H1 (cell line): ENCODE measurements around the gene IL2RA. TPM values are rescaled to one million over a fixed set of nuclear protein-coding genes. Genes with fewer than 3 reads are reported as not detected.

Experiments
- CTCF ChIA-PET: fragments of 300-600 bp; sonication (Branson Sonifier 250); formaldehyde crosslinking; loops from one replicate; lab custom pipeline; 2021; ENCODE audit not compliant: partially characterized antibody; lab: Charles Lee
- POLR2A ChIA-PET: fragments of 300-600 bp; sonication (Branson Sonifier 250); formaldehyde crosslinking; loops from one replicate; lab custom pipeline; 2021; ENCODE audit warnings: inconsistent platforms; ENCODE audit not compliant: partially characterized antibody; lab: Charles Lee
- DNase-seq, 2 experiments: peaks; one replicate each; pipeline versions ENCODE4 v3.0.0 to v3.0.0-alpha.2; 2010 to 2022; ENCODE audit warnings: low spot score in 2 of 2, low read depth in 1 of 2, mixed read lengths in 1 of 2
- FAIRE-seq: peaks from 2 replicates; lab custom pipeline; 2011; peaks lifted over from hg19 to GRCh38; lab: Jason Lieb, UNC
- H2AFZ ChIP-seq: 2 replicates; pipeline ENCODE4 v1.8.1; 2012; ENCODE audit warnings: low read length, inconsistent platforms
- H2AK5ac ChIP-seq: 2 replicates; pipeline ENCODE4 v1.6.1; 2013; ENCODE audit warnings: low read depth, low read length
- H2BK120ac ChIP-seq: replicated peaks from 2 replicates; pipeline ENCODE3; 2013; ENCODE audit warnings: low read depth, low read length, inconsistent platforms
- H2BK12ac ChIP-seq: 2 replicates; pipeline ENCODE4 v1.6.1; 2013; ENCODE audit warnings: low read depth, low read length
- H2BK15ac ChIP-seq: 2 replicates; pipeline ENCODE4 v1.6.1; 2013; ENCODE audit warnings: low read length
- H2BK20ac ChIP-seq: 2 replicates; pipeline ENCODE4 v1.6.1; 2013; ENCODE audit warnings: low read length
- H2BK5ac ChIP-seq: 2 replicates; pipeline ENCODE4 v1.6.1; 2013; ENCODE audit warnings: low read depth, low read length
- H3K14ac ChIP-seq: 2 replicates; pipeline ENCODE4 v1.6.1; 2013; ENCODE audit warnings: inconsistent platforms; ENCODE audit not compliant: insufficient read length
- H3K18ac ChIP-seq: 2 replicates; pipeline ENCODE4 v1.6.1; 2013; ENCODE audit warnings: low read length; ENCODE audit errors: extremely low read depth
- H3K23ac ChIP-seq: 2 replicates; pipeline ENCODE4 v1.6.1; 2013; ENCODE audit warnings: inconsistent platforms; ENCODE audit not compliant: insufficient read length
- H3K23me2 ChIP-seq: 2 replicates; pipeline ENCODE4 v1.6.1; 2013; ENCODE audit warnings: low read depth, low read length
- H3K27ac ChIP-seq: 2 replicates; pipeline ENCODE4 v1.6.1; 2011; ENCODE audit warnings: low read depth, low read length, inconsistent platforms
- H3K27me3 ChIP-seq, 4 experiments: replicated peaks in 1 of 4; 1 replicate in 1 of 4; 2 replicates in 3 of 4; pipeline versions ENCODE4 v1.6.1 to v1.8.1; 2011 to 2013; ENCODE audit warnings: low read length in 3 of 4, mild to moderate bottlenecking in 3 of 4, inconsistent platforms in 2 of 4, mixed read lengths in 2 of 4, moderate library complexity in 1 of 4; ENCODE audit not compliant: control insufficient read depth in 3 of 4, insufficient read depth in 3 of 4; ENCODE audit errors: extremely low read depth in 1 of 4
- H3K36me3 ChIP-seq, 4 experiments: 2 replicates each; pipeline versions ENCODE4 v1.6.1 to v1.8.1; 2011 to 2013; ENCODE audit warnings: mild to moderate bottlenecking in 4 of 4, low read length in 3 of 4, moderate library complexity in 2 of 4, control low read depth in 1 of 4, inconsistent platforms in 1 of 4; ENCODE audit not compliant: insufficient read depth in 4 of 4, control insufficient read depth in 2 of 4
- H3K4ac ChIP-seq: replicated peaks from 2 replicates; pipeline ENCODE3; 2013; ENCODE audit warnings: low read length, low read depth, mixed read lengths, inconsistent platforms; ENCODE audit not compliant: insufficient read length
- H3K4me1 ChIP-seq, 4 experiments: replicated peaks in 1 of 4; 1 replicate in 1 of 4; 2 replicates in 3 of 4; pipeline versions ENCODE4 v1.6.1 to v1.8.1; 2011 to 2013; ENCODE audit warnings: low read length in 3 of 4, inconsistent platforms in 2 of 4, mixed read lengths in 1 of 4; ENCODE audit not compliant: insufficient read depth in 4 of 4, control insufficient read depth in 3 of 4
- H3K4me2 ChIP-seq, 2 experiments: 2 replicates each; pipeline versions ENCODE4 v1.6.1 to v1.8.1; 2011 to 2013; ENCODE audit warnings: low read depth in 2 of 2, low read length in 2 of 2, control low read depth in 1 of 2, inconsistent platforms in 1 of 2, mild to moderate bottlenecking in 1 of 2; ENCODE audit not compliant: insufficient read depth in 1 of 2
- H3K4me3 ChIP-seq, 4 experiments: fragments of 200-600, 300-600 bp in 1 of 4; sonication (generic), shearing (Covaris generic), sonication (Bioruptor Twin) in 1 of 4; 2 replicates each; pipeline versions ENCODE4 v1.5.1 to v1.8.1; 2011 to 2016; ENCODE audit warnings: low read length in 4 of 4, low read depth in 3 of 4, control low read depth in 2 of 4, inconsistent platforms in 2 of 4, mild to moderate bottlenecking in 2 of 4, mixed read lengths in 1 of 4, moderate library complexity in 1 of 4; ENCODE audit not compliant: insufficient read depth in 2 of 4; ENCODE audit errors: extremely low read depth in 1 of 4
- H3K56ac ChIP-seq: replicated peaks from 2 replicates; pipeline ENCODE3; 2013; ENCODE audit warnings: low read depth, mild to moderate bottlenecking, mixed read lengths, low read length, inconsistent platforms; ENCODE audit not compliant: insufficient read length
- H3K79me1 ChIP-seq: 2 replicates; pipeline ENCODE4 v1.6.1; 2013; ENCODE audit warnings: low read depth, low read length, control low read depth
- H3K79me2 ChIP-seq, 2 experiments: 2 replicates each; pipeline versions ENCODE4 v1.6.1 to v1.8.1; 2012 to 2013; ENCODE audit warnings: low read length in 2 of 2, mild to moderate bottlenecking in 2 of 2, inconsistent platforms in 1 of 2; ENCODE audit not compliant: insufficient read depth in 2 of 2, control insufficient read depth in 1 of 2
- H3K9ac ChIP-seq, 4 experiments: replicated peaks in 1 of 4; 1 replicate in 1 of 4; 2 replicates in 3 of 4; pipeline versions ENCODE4 v1.6.1 to v1.8.1; 2011 to 2013; ENCODE audit warnings: low read depth in 3 of 4, low read length in 3 of 4, control low read depth in 2 of 4, mild to moderate bottlenecking in 2 of 4, moderate library complexity in 2 of 4, inconsistent platforms in 1 of 4; ENCODE audit errors: extremely low read depth in 1 of 4
- H3K9me3 ChIP-seq, 2 experiments: 2 replicates each; pipeline versions ENCODE4 v1.6.1 to v1.8.1; 2012 to 2013; ENCODE audit warnings: mild to moderate bottlenecking in 2 of 2, moderate library complexity in 2 of 2, control low read depth in 1 of 2, inconsistent platforms in 1 of 2, low read depth in 1 of 2, low read length in 1 of 2, mixed read lengths in 1 of 2; ENCODE audit not compliant: insufficient read depth in 2 of 2
- H4K20me1 ChIP-seq, 2 experiments: replicated peaks in 1 of 2; 2 replicates each; pipeline versions ENCODE3 to v1.8.1; 2011 to 2013; ENCODE audit warnings: inconsistent platforms in 2 of 2, low read length in 2 of 2, mild to moderate bottlenecking in 1 of 2; ENCODE audit not compliant: insufficient read depth in 2 of 2, control insufficient read depth in 1 of 2
- H4K5ac ChIP-seq: 2 replicates; pipeline ENCODE4 v1.6.1; 2013; ENCODE audit warnings: low read length, low read depth, mixed read lengths, inconsistent platforms; ENCODE audit not compliant: insufficient read length
- H4K8ac ChIP-seq: 2 replicates; pipeline ENCODE4 v1.8.0; 2013; ENCODE audit warnings: mild to moderate bottlenecking, moderate library complexity, low read length, inconsistent platforms; ENCODE audit not compliant: insufficient read depth; ENCODE audit errors: extremely low read depth
- H4K91ac ChIP-seq: replicated peaks from 2 replicates; pipeline ENCODE3; 2013; ENCODE audit warnings: low read length, mixed read lengths, inconsistent platforms; ENCODE audit not compliant: insufficient read length
- WGBS, 2 experiments: shearing (Covaris generic) in 1 of 2; methylation state at CpG; one replicate each; pipeline versions ENCODE4 v1.1.6 to v1.1.7; 2013 to 2015; ENCODE audit warnings: low lambda C conversion rate in 2 of 2, mixed read lengths in 2 of 2, inconsistent platforms in 1 of 2, low coverage in 1 of 2, missing lambda C conversion rate in 1 of 2; ENCODE audit not compliant: insufficient replicate concordance in 2 of 2, insufficient coverage in 1 of 2, insufficient read length in 1 of 2; ENCODE audit errors: extremely low coverage in 1 of 2, missing lambda C conversion rate in 1 of 2; 5-methylcytosine and 5-hydroxymethylcytosine counted together
- polyA plus RNA-seq, 7 experiments: library from polyadenylated mRNA; depleted of rRNA in 3 of 7; stranded (reverse) in 5 of 7; unstranded in 2 of 7; fragments of >200 nt in 5 of 7; fragments of 200-250 nt in 2 of 7; gene quantifications; 1 replicate in 5 of 7; 2 replicates in 1 of 7; 4 replicates in 1 of 7; pipeline versions ENCODE4 v1.2.1 to v1.2.3, GENCODE V29; 2011 to 2013; ENCODE audit warnings: missing spikeins in 2 of 7, mixed read lengths in 2 of 7
- total RNA-seq: library from RNA; stranded (reverse); fragmentation: NEBNext Ultra II Directional; extraction: Animal tissue kit (Norgen Biotek cat#: 25700); gene quantifications from 2 replicates; pipeline ENCODE4 v1.2.1, GENCODE V29; 2021

IL2RA gene
- total and polyA plus RNA-seq, 2 of the 8 experiments (the other 6 are each of a cell fraction or from before 2014, with no cell fraction given) = not detected

GRCh38 chr10:5992398-5992797 is 69.8 kb downstream of the IL2RA start:
- no peak for FAIRE-seq
- H2BK15ac ChIP-seq = no peak overlapping the region

More at GRCh38 chr10:5992398-5992797, 69.8 kb downstream of the IL2RA start:
- ChIA-PET POLR2A (no interaction called here), CTCF (interaction anchor here (1.0 to 1.4 kb wide), 2 partner anchors 11 to 175 kb away, joined by 3 to 4 read pairs; no protein-coding TSS in a partner anchor)
- H4K5ac ChIP-seq = no peak overlapping the region
- H2BK120ac ChIP-seq = no peak overlapping the region
- no peak overlapping the region for H2BK12ac ChIP-seq
- H3K23me2 ChIP-seq = no peaks in the 10 kb centered on the region
- H3K14ac ChIP-seq = no peak overlapping the region
- no peak overlapping the region for H3K4me2 ChIP-seq
- no peak overlapping the region for H3K9ac ChIP-seq
- WGBS, 2 experiments = 83% methylated on average over 1 of the region's 1 CpG; no CpG with 5 or more reads in 1 of the 2 experiments
- H3K56ac ChIP-seq = no peak overlapping the region
- H3K18ac ChIP-seq = no peak overlapping the region
- H2AK5ac ChIP-seq = no peak overlapping the region
- no peak overlapping the region for H2BK20ac ChIP-seq
- H4K20me1 ChIP-seq = no peaks in the 10 kb centered on the region
- H3K79me2 ChIP-seq = no peaks in the 10 kb centered on the region
- H3K4ac ChIP-seq = no peak overlapping the region
- no peak overlapping the region for H3K4me3 ChIP-seq
- no peaks in the 10 kb centered on the region for H3K27me3 ChIP-seq
- H3K4me1 ChIP-seq = peaks cover 0 to 8% (median 4%) of the 10 kb centered on the region in 4 experiments; a peak in 4 of 7 replicates
- H4K91ac ChIP-seq = no peak overlapping the region
- no peak overlapping the region for H2BK5ac ChIP-seq
- H3K27ac ChIP-seq = no peak overlapping the region
- H3K79me1 ChIP-seq = no peaks in the 10 kb centered on the region
- H3K23ac ChIP-seq = no peak overlapping the region
- no peak overlapping the region for H2AFZ ChIP-seq
- no peaks in the 10 kb centered on the region for H3K36me3 ChIP-seq
- H3K9me3 ChIP-seq = peaks cover 0 to 10% of the 10 kb centered on the region in 2 experiments; a peak in 2 of 4 replicates
- no peak overlapping the region for H4K8ac ChIP-seq
- DNase-seq = no peak
